Neural progenitor cell (in vitro differentiated cells): Measurements from ENCODE around the gene FKRP. TPM values are rescaled to one million over a fixed set of nuclear protein-coding genes. Genes with fewer than 3 reads are reported as not detected.

Experiments used
- DNase-seq: peaks from one replicate; pipeline ENCODE4 v3.0.0-alpha.2; 2016; ENCODE audit warnings: low spot score
- H2AFZ ChIP-seq: fragments of 200-600 bp; sonication (generic); replicated peaks from 2 replicates; pipeline ENCODE4 v1.6.1; 2016; ENCODE audit warnings: antibody characterized with exemption
- H3F3A ChIP-seq: fragments of 200-600 bp; sonication (generic); 2 replicates; pipeline ENCODE4 v1.6.1; 2016; ENCODE audit warnings: antibody characterized with exemption, low read depth
- H3K27ac ChIP-seq: fragments of 200-600 bp; sonication (generic); 2 replicates; pipeline ENCODE4 v1.5.1; 2016; ENCODE audit warnings: mild to moderate bottlenecking
- H3K27me3 ChIP-seq: fragments of 200-600 bp; sonication (generic); 2 replicates; pipeline ENCODE4 v1.6.1; 2016; ENCODE audit warnings: mild to moderate bottlenecking, moderate library complexity
- H3K36me3 ChIP-seq: fragments of 200-600 bp; sonication (generic); 2 replicates; pipeline ENCODE4 v1.5.1; 2016
- H3K4me1 ChIP-seq: fragments of 200-600 bp; sonication (generic); 2 replicates; pipeline ENCODE4 v1.6.1; 2016; ENCODE audit warnings: mixed run types
- H3K4me2 ChIP-seq: fragments of 200-600 bp; sonication (generic); 2 replicates; pipeline ENCODE4 v1.6.1; 2016
- H3K4me3 ChIP-seq: fragments of 200-600 bp; sonication (generic); 2 replicates; pipeline ENCODE4 v1.5.1; 2016
- H3K79me2 ChIP-seq: fragments of 200-600 bp; sonication (generic); 2 replicates; pipeline ENCODE4 v1.6.1; 2016; ENCODE audit warnings: low read depth
- H3K9ac ChIP-seq: fragments of 200-600 bp; sonication (generic); 2 replicates; pipeline ENCODE4 v1.6.1; 2016
- H3K9me3 ChIP-seq: fragments of 200-600 bp; sonication (generic); 2 replicates; pipeline ENCODE4 v1.5.1; 2016; ENCODE audit warnings: low read depth
- H4K20me1 ChIP-seq: fragments of 200-600 bp; sonication (generic); 2 replicates; pipeline ENCODE4 v1.6.1; 2016; ENCODE audit warnings: low read depth
- H3K27ac Mint-ChIP-seq: 3 replicates; pipeline ENCODE4 v1.8.0; 2021; ENCODE audit warnings: mixed read lengths
- H3K27me3 Mint-ChIP-seq: 2 replicates; pipeline ENCODE4 v1.8.0; 2022; ENCODE audit warnings: low read depth, mild to moderate bottlenecking, inconsistent platforms, moderate library complexity, mixed read lengths; ENCODE audit not compliant: insufficient read depth
- H3K36me3 Mint-ChIP-seq: 3 replicates; pipeline ENCODE4 v1.8.0; 2021; ENCODE audit warnings: mixed read lengths
- H3K4me1 Mint-ChIP-seq: 3 replicates; pipeline ENCODE4 v1.8.0; 2021; ENCODE audit warnings: mixed read lengths
- H3K4me3 Mint-ChIP-seq: 3 replicates; pipeline ENCODE4 v1.8.0; 2021; ENCODE audit warnings: mild to moderate bottlenecking, moderate library complexity, mixed read lengths
- H3K9me3 Mint-ChIP-seq: 3 replicates; pipeline ENCODE4 v1.8.0; 2020; ENCODE audit warnings: mixed read lengths
- CTCF ChIP-seq: fragments of 200-600 bp; sonication (generic); IDR thresholded peaks from 2 replicates; pipeline ENCODE4 v1.5.1; 2017; ENCODE audit warnings: antibody characterized with exemption, mild to moderate bottlenecking
- EZH2 ChIP-seq: fragments of 200-600 bp; sonication (generic); IDR thresholded peaks from 2 replicates; pipeline ENCODE4 v1.6.1; 2017; ENCODE audit warnings: antibody characterized with exemption, mild to moderate bottlenecking, moderate library complexity
- EZH2phosphoT487 ChIP-seq: fragments of 200-600 bp; sonication (generic); IDR thresholded peaks from 2 replicates; pipeline ENCODE4 v1.6.1; 2017; ENCODE audit warnings: antibody characterized with exemption
- total RNA-seq: library from RNA; depleted of rRNA; stranded (reverse); fragments of >200 nt; gene quantifications from 2 replicates; pipeline ENCODE4 v1.2.3, GENCODE V29; 2015; ENCODE audit warnings: low replicate concordance

Gene FKRP
- total RNA-seq, 1 donor from 2014 or later, result 18.6 TPM

GRCh38 chr19:46715620-46715974 is 30.3 kb upstream of the FKRP start:
- Mint-ChIP-seq H3K9me3 (no peaks in the 10 kb centered on the region), H3K27me3 (peaks cover 2% of the 10 kb centered on the region), H3K27ac (no peak overlapping the region), H3K36me3 (peaks cover 4% of the 10 kb centered on the region), H3K4me3 (peak overlapping the region; percentile 97), H3K4me1 (peaks cover 25% of the 10 kb centered on the region)
- Histone ChIP-seq H3K4me1 (peaks cover 12% of the 10 kb centered on the region), H3K79me2 (peaks cover 49% of the 10 kb centered on the region), H3K36me3 (no peaks in the 10 kb centered on the region), H3K9me3 (no peaks in the 10 kb centered on the region), H3K9ac (peak overlapping the region; percentile 75), H4K20me1 (peaks cover 51% of the 10 kb centered on the region), H3K4me2 (peak overlapping the region; percentile 97), H3K4me3 (peak overlapping the region; percentile 99), H2AFZ (no peak overlapping the region), H3F3A (peaks cover 30% of the 10 kb centered on the region), H3K27ac (no peak overlapping the region), H3K27me3 (no peaks in the 10 kb centered on the region)
- no peak for TF ChIP-seq EZH2
- no peak for TF ChIP-seq EZH2phosphoT487
- no peak for TF ChIP-seq CTCF
- peak; percentile 24 for DNase-seq

GRCh38 chr19:46715975-46716671 is 29.7 kb upstream of the FKRP start:
- H3K27me3 Mint-ChIP-seq, result peaks cover 4% of the 10 kb centered on the region
- Histone ChIP-seq H3K79me2 (peaks cover 49% of the 10 kb centered on the region), H3F3A (peaks cover 30% of the 10 kb centered on the region), H3K4me1 (peaks cover 12% of the 10 kb centered on the region), H3K4me2 (peak overlapping the region; percentile 97), H3K4me3 (peak overlapping the region; percentile 99), H3K27me3 (no peaks in the 10 kb centered on the region), H3K9ac (peak overlapping the region; percentile 75), H3K9me3 (no peaks in the 10 kb centered on the region), H4K20me1 (peaks cover 46% of the 10 kb centered on the region), H3K27ac (peak overlapping the region; percentile 83), H3K36me3 (no peaks in the 10 kb centered on the region), H2AFZ (no peak overlapping the region)
- TF ChIP-seq CTCF (peak; percentile 59), EZH2phosphoT487 (no peak), EZH2 (no peak)
- peaks cover under 1% of the 10 kb centered on the region for H3K36me3 Mint-ChIP-seq
- H3K27ac Mint-ChIP-seq, result peak overlapping the region; percentile 90
- H3K4me3 Mint-ChIP-seq, result peak overlapping the region; percentile 97
- DNase-seq, result peak; percentile 85
- peaks cover 25% of the 10 kb centered on the region for H3K4me1 Mint-ChIP-seq
- H3K9me3 Mint-ChIP-seq, result no peaks in the 10 kb centered on the region

GRCh38 chr19:46716672-46717033 is 29.2 kb upstream of the FKRP start:
- peak overlapping the region; percentile 83 for H3K27ac ChIP-seq
- H3K27me3 ChIP-seq, result no peaks in the 10 kb centered on the region
- no peaks in the 10 kb centered on the region for H3K36me3 Mint-ChIP-seq
- H3K4me2 ChIP-seq, result peak overlapping the region; percentile 97
- H3F3A ChIP-seq, result peaks cover 30% of the 10 kb centered on the region
- H4K20me1 ChIP-seq, result peaks cover 46% of the 10 kb centered on the region
- H3K9me3 Mint-ChIP-seq, result no peaks in the 10 kb centered on the region
- no peak overlapping the region for H2AFZ ChIP-seq
- peak; percentile 58 for DNase-seq
- peak overlapping the region; percentile 75 for H3K9ac ChIP-seq
- no peaks in the 10 kb centered on the region for H3K9me3 ChIP-seq
- H3K4me3 ChIP-seq, result peak overlapping the region; percentile 99
- H3K4me3 Mint-ChIP-seq, result peak overlapping the region; percentile 97
- H3K27me3 Mint-ChIP-seq, result peaks cover 4% of the 10 kb centered on the region
- H3K79me2 ChIP-seq, result peaks cover 48% of the 10 kb centered on the region
- H3K4me1 Mint-ChIP-seq, result peaks cover 25% of the 10 kb centered on the region
- peak overlapping the region; percentile 90 for H3K27ac Mint-ChIP-seq
- TF ChIP-seq EZH2phosphoT487 (no peak), CTCF (no peak), EZH2 (no peak)
- H3K36me3 ChIP-seq, result no peaks in the 10 kb centered on the region
- peaks cover 12% of the 10 kb centered on the region for H3K4me1 ChIP-seq
